ENCODE results near the gene GLRX3.

The GLRX3 gene

GRCh38 chr10:130203626-130204025 is 67.4 kb downstream of the GLRX3 start:
- DNase-seq (ENCODE audit: low spot score) (no peak), FAIRE-seq (no peak)

GRCh38 chr10:130206216-130206737 is 70.1 kb downstream of the GLRX3 start:
- FAIRE-seq (no peak), DNase-seq (ENCODE audit: low spot score) (no peak)

GRCh38 chr10:130207205-130207604 is 71.0 kb downstream of the GLRX3 start:
- DNase-seq (ENCODE audit: low spot score) (no peak), FAIRE-seq (no peak)

GRCh38 chr10:130208807-130209206 is 72.6 kb downstream of the GLRX3 start:
- DNase-seq (ENCODE audit: low spot score) (no peak), FAIRE-seq (no peak)

GRCh38 chr10:130212746-130213145 is 76.6 kb downstream of the GLRX3 start:
- FAIRE-seq (no peak), DNase-seq (ENCODE audit: low spot score) (no peak)

- DNase-seq (ENCODE audit: low spot score) = no peak
- FAIRE-seq = no peak
Measured at GRCh38 chr10:130213286-130214080, 77.3 kb downstream of the GLRX3 start.

GRCh38 chr10:130214431-130214830 is 78.2 kb downstream of the GLRX3 start:
- no peak for FAIRE-seq
- DNase-seq (ENCODE audit: low spot score) = no peak

GRCh38 chr10:130215151-130215930 is 79.2 kb downstream of the GLRX3 start:
- no peak for DNase-seq (ENCODE audit: low spot score)

GRCh38 chr10:130215931-130216231 is 79.7 kb downstream of the GLRX3 start:
- FAIRE-seq (no peak), DNase-seq (ENCODE audit: low spot score) (no peak)

More at GRCh38 chr10:130215151-130215930, 79.2 kb downstream of the GLRX3 start:
- no peak for FAIRE-seq

GRCh38 chr10:130218181-130218641 is 82.0 kb downstream of the GLRX3 start:
- no peak for FAIRE-seq
- no peak for DNase-seq (ENCODE audit: low spot score)

- FAIRE-seq = no peak
- no peak for DNase-seq (ENCODE audit: low spot score)
Measured at GRCh38 chr10:130218936-130219335, 82.7 kb downstream of the GLRX3 start.

- no peak for FAIRE-seq
- DNase-seq (ENCODE audit: low spot score) = no peak
Measured at GRCh38 chr10:130220251-130221185, 84.3 kb downstream of the GLRX3 start.

- DNase-seq (ENCODE audit: low spot score) (no peak), FAIRE-seq (no peak)
Measured at GRCh38 chr10:130221456-130222375, 85.5 kb downstream of the GLRX3 start.

GRCh38 chr10:130222381-130222780 is 86.2 kb downstream of the GLRX3 start:
- DNase-seq (ENCODE audit: low spot score) = no peak
- FAIRE-seq = no peak

- DNase-seq (ENCODE audit: low spot score) (no peak), FAIRE-seq (no peak)
Measured at GRCh38 chr10:130224228-130224627, 88.0 kb downstream of the GLRX3 start.

- DNase-seq (ENCODE audit: low spot score) (no peak), FAIRE-seq (no peak)
Measured at GRCh38 chr10:130226012-130226411, 89.8 kb downstream of the GLRX3 start.

- no peak for FAIRE-seq
- no peak for DNase-seq (ENCODE audit: low spot score)
Measured at GRCh38 chr10:130227883-130228282, 91.7 kb downstream of the GLRX3 start.

All from RCC 7860 (cell line).